Muscle of back (tissue), 11 donors: ENCODE data around the gene RALA. TPM values are rescaled to one million over a fixed set of nuclear protein-coding genes. Genes with fewer than 3 reads are reported as not detected.
"Not testable (repeated sequence)": the region's sequence is repeated elsewhere in the genome, so short reads cannot be mapped to it uniquely, and the experiment has no call there.

ENCODE experiments used
- DNase-seq, 3 donors: peaks; one replicate each; pipeline versions ENCODE4 v3.0.0 to v3.0.0-alpha.2; 2013
- polyA plus RNA-seq, 10 donors: library from polyadenylated mRNA; unstranded; fragments of 120-200 nt; gene quantifications; one replicate each; pipeline ENCODE4 v1.2.1, GENCODE V29; 2013; ENCODE audit not compliant: insufficient read length in 10 of 10

Gene RALA
- polyA plus RNA-seq, 10 donors, result 52.2 to 69.1 (median 56.7) TPM

GRCh38 chr7:39642896-39643295 is 19.5 kb downstream of the RALA start:
- no peak for DNase-seq

GRCh38 chr7:39644170-39644569 is 20.8 kb downstream of the RALA start:
- DNase-seq, result no peak

GRCh38 chr7:39645482-39646407 is 22.4 kb downstream of the RALA start:
- DNase-seq, result no peak

GRCh38 chr7:39647816-39648215 is 24.4 kb downstream of the RALA start:
- no peak for DNase-seq

GRCh38 chr7:39650676-39651075 is 27.3 kb downstream of the RALA start:
- peak in 1 of 3 donors; percentile 31 for DNase-seq

- DNase-seq, result no peak
Observed at GRCh38 chr7:39651265-39651664, 27.9 kb downstream of the RALA start.

GRCh38 chr7:39656415-39656814 is 33.0 kb downstream of the RALA start:
- no peak for DNase-seq

GRCh38 chr7:39659356-39660013 is 36.1 kb downstream of the RALA start:
- no peak for DNase-seq

GRCh38 chr7:39661960-39662359 is 38.6 kb downstream of the RALA start:
- DNase-seq, result no peak

GRCh38 chr7:39663263-39663662 is 39.9 kb downstream of the RALA start:
- DNase-seq, result no peak

GRCh38 chr7:39664057-39664456 is 40.7 kb downstream of the RALA start:
- DNase-seq, result no peak

- DNase-seq, result no peak
Observed at GRCh38 chr7:39664585-39664984, 41.2 kb downstream of the RALA start.

- no peak for DNase-seq
Observed at GRCh38 chr7:39666562-39666961, 43.2 kb downstream of the RALA start.

- DNase-seq, result no peak
Observed at GRCh38 chr7:39667341-39667923, 44.1 kb downstream of the RALA start.

GRCh38 chr7:39668280-39668679 is 44.9 kb downstream of the RALA start:
- DNase-seq, result not testable (repeated sequence)

GRCh38 chr7:39670052-39670451 is 46.7 kb downstream of the RALA start:
- DNase-seq, result no peak

GRCh38 chr7:39670934-39671333 is 47.6 kb downstream of the RALA start:
- DNase-seq, result no peak

- peak in 1 of 3 donors; percentile 22 for DNase-seq
Observed at GRCh38 chr7:39672176-39672575, 48.8 kb downstream of the RALA start.

- DNase-seq, result no peak
Observed at GRCh38 chr7:39673868-39674267, 50.5 kb downstream of the RALA start.

- DNase-seq, result peak in 1 of 3 donors; percentile 57
Observed at GRCh38 chr7:39674406-39674805, 51.0 kb downstream of the RALA start.

GRCh38 chr7:39676346-39676745 is 53.0 kb downstream of the RALA start:
- no peak for DNase-seq

GRCh38 chr7:39678930-39679709 is 55.7 kb downstream of the RALA start:
- DNase-seq, result no peak
